Neural crest cell (in vitro differentiated cells): ENCODE results near the gene CGREF1. TPM values are rescaled to one million over a fixed set of nuclear protein-coding genes. Genes with fewer than 3 reads are reported as not detected.

Experiments
- DNase-seq: peaks from one replicate; pipeline ENCODE4 v3.0.0; 2021; ENCODE audit warnings: low read depth, mixed read lengths, low spot score
- H3K27ac Mint-ChIP-seq: one replicate; pipeline ENCODE4 v1.8.0; 2021; ENCODE audit warnings: mild to moderate bottlenecking, mixed read lengths; ENCODE audit not compliant: unreplicated experiment
- H3K27me3 Mint-ChIP-seq: 2 replicates; pipeline ENCODE4 v1.8.0; 2021; ENCODE audit warnings: low read depth, mild to moderate bottlenecking, mixed read lengths
- H3K36me3 Mint-ChIP-seq: 2 replicates; pipeline ENCODE4 v1.8.0; 2021; ENCODE audit warnings: low read depth, mild to moderate bottlenecking, mixed read lengths
- H3K4me1 Mint-ChIP-seq: 2 replicates; pipeline ENCODE4 v1.8.0; 2021; ENCODE audit warnings: mixed read lengths
- H3K4me3 Mint-ChIP-seq: one replicate; pipeline ENCODE4 v1.8.0; 2021; ENCODE audit warnings: mild to moderate bottlenecking, mixed read lengths
- H3K9me3 Mint-ChIP-seq: 2 replicates; pipeline ENCODE4 v1.8.0; 2021; ENCODE audit warnings: mixed read lengths
- CTCF ChIP-seq: fragments of 200-600 bp; sonication (generic); conservative IDR thresholded peaks from 2 replicates; pipeline ENCODE4 v1.5.0; 2021; ENCODE audit warnings: antibody characterized with exemption, mild to moderate bottlenecking
- total RNA-seq: library from RNA; stranded (reverse); gene quantifications from 2 replicates; pipeline ENCODE4 v1.2.1, GENCODE V29; 2021

CGREF1 gene
- total RNA-seq, 1 donor from 2014 or later: 2.1 TPM

GRCh38 chr2:27083410-27084296, 35.3 kb downstream of the CGREF1 start:
- Mint-ChIP-seq H3K27me3 (peaks cover 13% of the 10 kb centered on the region), H3K36me3 (no peaks in the 10 kb centered on the region), H3K4me1 (peaks cover 44% of the 10 kb centered on the region), H3K4me3 (peak overlapping the region; percentile 27), H3K27ac (no peak overlapping the region), H3K9me3 (no peaks in the 10 kb centered on the region)
- TF ChIP-seq CTCF: no peak
- no peak for DNase-seq

GRCh38 chr2:27082773-27083409, 36.0 kb downstream of the CGREF1 start:
- no peaks in the 10 kb centered on the region for H3K36me3 Mint-ChIP-seq
- H3K9me3 Mint-ChIP-seq: no peaks in the 10 kb centered on the region
- H3K4me1 Mint-ChIP-seq: peaks cover 52% of the 10 kb centered on the region
- no peak for TF ChIP-seq CTCF
- no peak overlapping the region for H3K4me3 Mint-ChIP-seq
- H3K27ac Mint-ChIP-seq: no peak overlapping the region
- peaks cover 13% of the 10 kb centered on the region for H3K27me3 Mint-ChIP-seq
- no peak for DNase-seq

- no peak for TF ChIP-seq CTCF
- H3K27me3 Mint-ChIP-seq: peaks cover 11% of the 10 kb centered on the region
- H3K36me3 Mint-ChIP-seq: no peaks in the 10 kb centered on the region
- H3K4me3 Mint-ChIP-seq: no peak overlapping the region
- H3K9me3 Mint-ChIP-seq: no peaks in the 10 kb centered on the region
- H3K27ac Mint-ChIP-seq: no peak overlapping the region
- DNase-seq: no peak
- H3K4me1 Mint-ChIP-seq: peaks cover 51% of the 10 kb centered on the region
These were observed 36.8 kb downstream of the CGREF1 start for GRCh38 chr2:27081984-27082772.

GRCh38 chr2:27080603-27080936, 38.4 kb downstream of the CGREF1 start:
- no peak for TF ChIP-seq CTCF
- Mint-ChIP-seq H3K36me3 (no peaks in the 10 kb centered on the region), H3K9me3 (no peaks in the 10 kb centered on the region), H3K27me3 (peaks cover 8% of the 10 kb centered on the region), H3K4me3 (peak overlapping the region; percentile 82), H3K27ac (peak overlapping the region; percentile 85), H3K4me1 (peaks cover 55% of the 10 kb centered on the region)
- no peak for DNase-seq

GRCh38 chr2:27080140-27080469, 38.8 kb downstream of the CGREF1 start:
- Mint-ChIP-seq H3K27me3 (peaks cover 4% of the 10 kb centered on the region), H3K36me3 (no peaks in the 10 kb centered on the region), H3K9me3 (no peaks in the 10 kb centered on the region), H3K4me3 (peak overlapping the region; percentile 61), H3K27ac (peak overlapping the region; percentile 89), H3K4me1 (peaks cover 50% of the 10 kb centered on the region)
- DNase-seq: no peak
- no peak for TF ChIP-seq CTCF
